GM12891 (cell line): ENCODE results near the gene KLHL13.

ENCODE experiments used
- PAX5 ChIP-seq: IDR thresholded peaks from 2 replicates; pipeline ENCODE4 v1.6.1; 2011; ENCODE audit warnings: low read length, moderate library complexity, mild to moderate bottlenecking; ENCODE audit not compliant: insufficient read depth, severe bottlenecking
- POLR2A ChIP-seq: IDR thresholded peaks from 2 replicates; pipeline ENCODE4 v1.6.1; 2011; ENCODE audit warnings: low read depth, low read length, control low read depth
- POLR2AphosphoS5 ChIP-seq: IDR thresholded peaks from 2 replicates; pipeline ENCODE4 v1.6.1; 2011; ENCODE audit warnings: low read depth, low read length, control low read depth
- POU2F2 ChIP-seq: IDR thresholded peaks from 2 replicates; pipeline ENCODE4 v1.6.1; 2011; ENCODE audit warnings: low read depth, mild to moderate bottlenecking, control low read depth, low read length, moderate library complexity
- SPI1 ChIP-seq: IDR thresholded peaks from 2 replicates; pipeline ENCODE4 v1.6.1; 2011; ENCODE audit warnings: low read depth, low read length, control low read depth
- TAF1 ChIP-seq: IDR thresholded peaks from 2 replicates; pipeline ENCODE4 v1.6.1; 2011; ENCODE audit warnings: low read depth, low read length, control low read depth

DNA sequence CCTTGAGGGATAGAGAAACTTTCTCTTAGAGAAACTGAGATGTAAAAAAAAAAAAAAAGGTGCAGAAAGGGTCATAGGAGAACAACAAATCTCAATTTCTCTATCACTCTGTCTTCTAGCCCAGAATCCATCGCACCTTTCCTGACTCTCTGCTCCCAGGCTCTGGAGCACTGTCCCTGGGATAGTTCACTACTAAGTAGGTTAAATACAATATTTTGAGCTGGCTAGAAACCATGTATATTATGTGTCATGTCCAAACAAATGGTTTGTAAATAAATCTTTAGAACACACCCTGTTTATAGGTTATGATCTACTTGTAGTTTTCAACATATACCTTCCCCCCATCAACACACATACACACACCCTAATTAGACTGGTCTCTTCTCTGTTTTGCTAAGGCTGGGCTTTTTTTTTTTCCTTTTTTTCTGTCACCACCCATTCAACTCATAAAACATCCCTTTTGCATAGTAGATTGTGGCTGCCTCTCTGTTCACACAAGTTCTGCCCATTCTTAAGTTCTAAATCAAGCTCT lies 124.4 kb downstream of the KLHL13 start:
- TF ChIP-seq POLR2A = no peak
- no peak for TF ChIP-seq POLR2AphosphoS5
- no peak for TF ChIP-seq TAF1
- no peak for TF ChIP-seq SPI1
- no peak for TF ChIP-seq PAX5
- no peak for TF ChIP-seq POU2F2
